ENCODE measurements around the gene FSHB.

DNA sequence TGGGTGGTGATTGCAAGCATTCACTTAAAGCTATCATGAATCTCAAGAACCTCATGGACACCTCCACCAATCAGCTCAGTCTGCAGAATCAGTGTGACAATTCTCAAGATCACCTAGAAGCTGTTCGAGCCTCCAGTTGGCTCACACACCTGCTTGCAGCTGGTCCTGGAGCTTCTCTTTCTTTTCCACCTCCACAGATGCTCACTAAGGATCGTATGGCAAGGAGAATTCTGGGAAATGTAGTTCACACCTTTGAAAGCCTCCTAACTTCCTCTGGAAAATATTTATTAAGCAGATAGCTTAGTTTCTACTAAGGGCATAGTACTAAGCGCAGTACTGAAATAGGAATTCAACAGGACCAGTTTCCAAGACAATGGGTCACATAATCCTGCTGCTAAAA is 26.2 kb downstream of the FSHB start:
- TF ChIP-seq TAF1 (IDR thresholded peaks at IDR 0.05; ENCODE audit: low read depth, low read length) (no peak), RNF2 (IDR thresholded peaks at IDR 0.05; ENCODE audit: borderline replicate concordance, low read depth, low read length, missing control alignments, poor library complexity, severe bottlenecking) (no peak), JUND (IDR thresholded peaks at IDR 0.05; ENCODE audit: low read length) (no peak), BACH1 (IDR thresholded peaks at IDR 0.05; ENCODE audit: low read length) (no peak), EZH2 (IDR thresholded peaks at IDR 0.05; ENCODE audit: low read depth, low read length, severe bottlenecking) (no peak), POLR2AphosphoS5 (IDR thresholded peaks at IDR 0.05; ENCODE audit: low read depth, low read length) (no peak), RFX5 (IDR thresholded peaks at IDR 0.05; ENCODE audit: borderline replicate concordance, low read depth, low read length) (no peak), POLR2A (IDR thresholded peaks at IDR 0.05; ENCODE audit: control extremely low read depth in 1 of 2, low read depth in 2 of 2, low read length in 2 of 2) (no peak)
- TF ChIP-seq, protein P1, sequence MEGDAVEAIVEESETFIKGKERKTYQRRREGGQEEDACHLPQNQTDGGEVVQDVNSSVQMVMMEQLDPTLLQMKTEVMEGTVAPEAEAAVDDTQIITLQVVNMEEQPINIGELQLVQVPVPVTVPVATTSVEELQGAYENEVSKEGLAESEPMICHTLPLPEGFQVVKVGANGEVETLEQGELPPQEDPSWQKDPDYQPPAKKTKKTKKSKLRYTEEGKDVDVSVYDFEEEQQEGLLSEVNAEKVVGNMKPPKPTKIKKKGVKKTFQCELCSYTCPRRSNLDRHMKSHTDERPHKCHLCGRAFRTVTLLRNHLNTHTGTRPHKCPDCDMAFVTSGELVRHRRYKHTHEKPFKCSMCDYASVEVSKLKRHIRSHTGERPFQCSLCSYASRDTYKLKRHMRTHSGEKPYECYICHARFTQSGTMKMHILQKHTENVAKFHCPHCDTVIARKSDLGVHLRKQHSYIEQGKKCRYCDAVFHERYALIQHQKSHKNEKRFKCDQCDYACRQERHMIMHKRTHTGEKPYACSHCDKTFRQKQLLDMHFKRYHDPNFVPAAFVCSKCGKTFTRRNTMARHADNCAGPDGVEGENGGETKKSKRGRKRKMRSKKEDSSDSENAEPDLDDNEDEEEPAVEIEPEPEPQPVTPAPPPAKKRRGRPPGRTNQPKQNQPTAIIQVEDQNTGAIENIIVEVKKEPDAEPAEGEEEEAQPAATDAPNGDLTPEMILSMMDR (IDR thresholded peaks at IDR 0.05; ENCODE audit: control extremely low read depth in 1 of 3, insufficient read depth in 1 of 3, low read depth in 1 of 3, low read length in 3 of 3), result no peak

All from H1 (cell line).